Esophagus mucosa (tissue), 1 donor: Measurements from ENCODE around the gene KCNH6. TPM values are rescaled to one million over a fixed set of nuclear protein-coding genes. Genes with fewer than 3 reads are reported as not detected.

ENCODE experiments used
- ATAC-seq: fragments of 200-7000 bp; cut with Tn5 transposase; one replicate; pipeline ENCODE4 v1.9.1; 2020
- total RNA-seq: library from RNA; stranded (reverse); gene quantifications from one replicate; pipeline ENCODE4 v1.2.4, GENCODE V29; 2023
- donor health status: DM: yes; HTN: yes; CAD: no.

Gene KCNH6
- total RNA-seq, 1 donor from 2014 or later, result not detected

GRCh38 chr17:63488851-63489250 is 34.3 kb upstream of the KCNH6 start:
- peak; percentile 23 for ATAC-seq

DNA sequence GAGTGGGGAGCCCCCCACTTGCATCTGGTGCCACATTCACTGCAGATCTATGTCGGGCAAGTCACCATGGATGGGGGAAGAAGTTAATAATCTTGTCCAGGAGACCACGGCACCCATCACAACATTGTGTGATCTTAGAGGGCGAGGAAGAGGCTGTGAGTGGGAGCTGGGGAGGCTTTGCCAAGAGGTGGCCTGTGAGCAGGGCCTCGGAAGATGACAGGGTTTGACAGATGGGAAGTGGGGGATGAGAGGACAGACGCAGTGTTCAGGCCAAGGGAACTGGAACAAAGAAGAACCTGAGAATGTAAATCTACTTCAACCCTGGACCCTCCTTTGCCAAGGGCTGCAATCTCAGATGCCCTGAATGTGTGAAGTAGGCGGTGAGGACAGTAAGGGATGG is 33.9 kb upstream of the KCNH6 start:
- no peak for ATAC-seq

DNA sequence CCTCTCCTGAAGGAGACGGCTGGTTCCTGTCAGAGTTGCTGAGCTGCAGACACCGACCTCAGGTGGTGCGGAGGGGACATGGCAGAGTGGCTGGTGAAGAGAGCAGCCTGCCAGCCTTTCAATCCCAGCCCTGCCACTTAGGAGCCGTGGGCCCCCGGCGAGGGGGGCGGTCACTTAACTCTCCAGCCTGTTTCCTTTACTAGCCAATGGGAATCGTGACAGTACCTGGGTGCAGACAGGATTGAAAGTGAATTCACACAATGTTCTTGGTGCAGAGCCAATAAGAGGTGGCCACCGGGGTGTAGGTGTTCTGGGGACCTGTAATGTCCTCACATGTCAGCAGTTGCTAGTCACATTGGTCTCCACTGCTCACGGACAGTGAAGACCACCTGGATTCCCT is 32.8 kb upstream of the KCNH6 start:
- ATAC-seq, result no peak

GRCh38 chr17:63490858-63491400 is 32.2 kb upstream of the KCNH6 start:
- ATAC-seq, result no peak

- ATAC-seq, result no peak
Measured at GRCh38 chr17:63491413-63491812, 31.7 kb upstream of the KCNH6 start.

DNA sequence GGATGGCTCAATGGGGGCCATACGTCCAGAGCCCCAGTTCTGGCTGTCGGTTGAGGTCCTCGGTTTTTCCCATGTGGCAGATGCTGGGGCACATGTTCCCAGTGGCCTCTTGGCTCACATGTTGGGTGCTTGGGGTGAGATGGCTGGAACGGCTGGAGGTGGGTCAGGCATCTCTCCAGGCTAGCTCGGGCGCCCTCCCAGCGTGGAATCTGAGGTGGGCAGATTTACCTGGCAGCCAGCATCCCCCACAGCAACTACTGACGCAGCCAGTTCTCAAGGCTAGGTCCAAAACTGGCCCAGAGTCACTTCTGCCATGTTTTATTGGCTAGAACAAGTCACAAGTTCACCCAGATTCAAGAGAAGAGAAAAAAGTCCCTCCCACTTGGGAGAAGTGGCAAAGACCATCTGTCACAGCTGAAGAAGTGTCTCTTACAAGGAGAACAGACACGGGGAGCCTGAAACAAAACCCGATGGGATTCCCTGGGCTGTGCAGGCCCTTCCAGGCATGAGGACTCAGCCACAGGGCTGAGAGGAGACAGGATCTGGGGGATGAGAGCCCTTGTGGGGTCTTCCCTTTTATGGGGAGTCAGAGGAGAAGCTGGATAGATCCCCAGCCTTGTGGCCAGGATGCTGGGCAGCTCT is 31.1 kb upstream of the KCNH6 start:
- no peak for ATAC-seq

- no peak for ATAC-seq
Measured at GRCh38 chr17:63492940-63493339, 30.2 kb upstream of the KCNH6 start.

- ATAC-seq, result no peak
Measured at GRCh38 chr17:63493411-63493810, 29.7 kb upstream of the KCNH6 start.

GRCh38 chr17:63494300-63494928 is 28.7 kb upstream of the KCNH6 start:
- ATAC-seq, result no peak

DNA sequence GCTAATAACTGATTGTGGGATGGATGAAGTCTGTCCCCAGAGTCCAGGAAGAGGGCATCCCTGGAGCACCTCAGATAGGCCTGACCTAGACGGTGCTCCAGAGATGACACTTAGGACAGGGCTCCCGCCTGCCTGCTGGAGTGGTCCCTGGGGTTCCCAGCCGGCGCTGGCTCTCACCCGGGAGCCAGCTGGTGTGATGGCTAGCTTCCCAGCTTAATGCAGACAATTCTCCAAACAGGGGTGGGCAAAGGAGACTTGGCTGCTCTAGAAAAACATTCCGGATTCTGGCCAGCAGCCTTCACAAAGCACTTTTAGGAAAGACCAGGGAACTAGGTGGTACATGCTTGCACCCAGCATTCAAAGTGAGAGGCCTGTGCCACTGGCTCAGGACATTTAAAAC is 27.7 kb upstream of the KCNH6 start:
- ATAC-seq, result no peak

GRCh38 chr17:63496177-63496576 is 27.0 kb upstream of the KCNH6 start:
- ATAC-seq, result no peak

DNA sequence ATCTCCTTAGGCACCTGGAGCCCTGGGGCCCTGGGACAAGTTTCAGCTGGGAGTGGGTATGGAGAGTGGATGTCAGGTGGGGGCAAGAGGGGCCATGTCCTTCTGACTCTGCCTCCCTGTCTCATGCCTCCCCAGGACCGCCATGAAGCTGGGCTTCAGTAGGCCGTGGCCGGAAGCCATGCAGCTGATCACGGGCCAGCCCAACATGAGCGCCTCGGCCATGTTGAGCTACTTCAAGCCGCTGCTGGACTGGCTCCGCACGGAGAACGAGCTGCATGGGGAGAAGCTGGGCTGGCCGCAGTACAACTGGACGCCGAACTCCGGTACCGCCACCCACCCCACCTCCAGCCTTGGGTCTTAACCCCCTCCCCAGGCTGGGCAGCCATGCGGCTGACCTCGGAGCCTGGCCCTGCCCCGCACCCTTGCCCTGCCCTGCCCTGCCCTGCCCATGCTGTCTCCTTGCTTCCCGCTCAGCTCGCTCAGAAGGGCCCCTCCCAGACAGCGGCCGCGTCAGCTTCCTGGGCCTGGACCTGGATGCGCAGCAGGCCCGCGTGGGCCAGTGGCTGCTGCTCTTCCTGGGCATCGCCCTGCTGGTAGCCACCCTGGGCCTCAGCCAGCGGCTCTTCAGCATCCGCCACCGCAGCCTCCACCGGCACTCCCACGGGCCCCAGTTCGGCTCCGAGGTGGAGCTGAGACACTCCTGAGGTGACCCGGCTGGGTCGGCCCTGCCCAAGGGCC is 26.3 kb upstream of the KCNH6 start:
- ATAC-seq, result no peak

DNA sequence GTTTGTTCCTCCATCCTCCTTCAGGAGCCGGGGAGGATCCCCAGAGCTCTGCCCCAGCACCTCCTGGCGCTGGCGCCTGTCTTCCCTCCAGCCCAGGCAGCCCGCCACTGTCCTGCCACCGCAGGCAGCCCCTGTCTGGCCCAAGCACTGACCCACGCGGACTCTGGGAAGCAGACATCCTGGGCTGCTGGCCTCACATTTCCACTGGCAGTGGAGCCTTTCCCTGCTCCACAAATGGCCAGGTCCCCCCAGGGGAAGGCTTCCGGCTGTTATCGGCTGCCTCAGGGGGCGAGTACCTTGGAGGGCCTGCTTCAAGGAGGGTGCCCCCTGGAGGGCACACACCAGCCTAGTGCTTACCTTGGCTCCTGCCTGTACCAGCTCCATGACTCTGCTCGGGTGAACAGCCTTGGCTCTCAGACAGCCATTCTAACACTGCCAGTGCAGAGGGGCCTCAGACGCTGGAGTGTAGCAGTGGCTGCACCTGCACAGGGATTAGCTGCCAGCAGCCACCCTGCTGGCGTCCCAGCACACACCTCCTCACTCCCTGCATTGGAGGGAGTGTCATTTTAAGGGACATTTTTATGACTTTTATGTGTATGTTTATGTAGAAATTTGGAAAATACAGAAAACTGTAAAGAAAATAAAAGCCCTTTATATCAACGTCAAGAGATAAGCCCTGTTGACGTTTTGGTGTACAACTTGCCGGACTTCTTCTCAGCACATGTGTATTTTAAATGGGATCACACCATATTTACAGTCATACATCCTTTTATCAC is 25.3 kb upstream of the KCNH6 start:
- ATAC-seq, result no peak

DNA sequence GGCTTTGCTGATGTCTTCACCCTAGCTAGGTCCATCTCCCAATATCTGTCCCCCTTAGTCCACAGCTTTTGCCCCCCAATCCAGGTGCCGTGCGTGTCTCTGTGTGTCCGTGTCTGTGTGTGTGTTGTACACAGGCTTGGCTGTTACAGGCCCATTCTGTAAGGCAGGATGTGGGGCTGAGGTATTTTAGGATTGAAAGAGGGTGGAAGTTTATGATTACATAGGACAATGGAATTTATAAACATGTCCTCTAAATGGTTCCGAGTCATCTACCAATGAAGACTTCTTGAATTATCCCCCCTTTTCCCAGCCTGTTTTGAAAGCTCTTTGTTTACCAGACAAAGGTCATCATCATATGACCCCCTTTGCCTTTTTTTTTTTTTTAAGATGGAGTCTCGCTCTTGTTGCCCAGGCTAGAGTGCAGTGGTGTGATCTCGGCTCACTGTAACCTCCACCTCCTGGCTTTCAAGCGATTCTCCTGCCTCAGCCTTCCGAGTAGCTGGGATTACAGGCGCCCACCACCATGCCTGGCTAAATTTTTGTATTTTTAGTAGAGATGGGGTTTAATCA is 24.4 kb upstream of the KCNH6 start:
- no peak for ATAC-seq

- ATAC-seq, result no peak
Measured at GRCh38 chr17:63500543-63501390, 22.4 kb upstream of the KCNH6 start.

DNA sequence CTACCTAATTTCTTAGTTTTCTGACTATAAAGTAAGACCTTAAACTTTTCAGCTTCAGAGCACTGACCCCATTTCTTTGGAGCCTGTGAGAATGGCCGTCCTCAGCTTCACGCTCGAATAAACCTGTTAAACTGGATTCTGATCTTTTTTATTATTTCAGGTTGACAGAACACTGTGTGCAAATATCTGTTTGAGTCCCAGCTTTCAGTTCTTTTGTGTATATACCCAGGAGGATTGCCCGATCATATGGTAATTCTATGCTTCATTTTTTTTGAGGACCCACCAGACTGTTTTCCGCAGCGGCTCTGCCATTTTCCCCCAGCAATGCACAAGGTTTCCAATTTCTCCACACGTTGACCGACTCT is 19.8 kb upstream of the KCNH6 start:
- no peak for ATAC-seq

DNA sequence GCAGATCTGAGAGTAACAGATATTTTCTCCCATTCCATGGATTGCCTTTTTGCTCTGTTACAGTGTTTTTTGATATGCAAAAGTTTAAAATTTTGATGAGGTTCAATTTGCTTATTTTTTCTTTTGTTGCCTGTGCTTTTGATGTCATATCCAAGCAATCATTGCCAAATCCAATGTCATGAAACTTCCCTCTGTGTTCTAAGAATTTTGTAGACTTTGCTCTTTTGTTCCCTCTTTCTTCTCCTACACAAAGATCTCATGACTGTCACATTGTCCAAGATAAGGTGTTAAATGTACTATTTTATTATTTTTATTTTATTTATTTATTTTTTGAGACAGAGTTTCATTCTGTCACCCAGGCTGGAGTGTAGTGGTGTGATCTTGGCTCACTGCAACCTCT is 18.9 kb upstream of the KCNH6 start:
- ATAC-seq, result no peak

DNA sequence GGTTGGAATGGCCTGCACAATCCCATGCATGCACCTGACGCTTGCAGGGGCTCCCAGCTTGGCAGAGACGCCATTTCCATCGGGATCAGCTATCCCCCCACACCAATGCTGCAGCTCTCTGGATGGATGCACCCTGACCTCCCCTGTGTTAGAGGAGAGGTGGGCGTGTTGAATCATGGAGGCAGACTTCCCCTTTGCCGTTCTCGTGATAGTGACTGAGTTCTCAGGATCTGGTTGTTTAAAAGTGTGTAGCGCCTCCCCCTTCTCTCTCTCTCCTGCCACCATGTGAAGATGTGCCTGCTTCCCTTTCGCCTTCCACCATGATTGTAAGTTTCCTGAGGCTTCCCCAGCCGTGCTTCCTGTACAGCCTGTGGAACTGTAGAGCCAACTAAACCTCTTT is 17.8 kb upstream of the KCNH6 start:
- ATAC-seq, result no peak

GRCh38 chr17:63506627-63507026 is 16.5 kb upstream of the KCNH6 start:
- ATAC-seq, result no peak

- no peak for ATAC-seq
Measured at GRCh38 chr17:63511331-63511730, 11.8 kb upstream of the KCNH6 start.

DNA sequence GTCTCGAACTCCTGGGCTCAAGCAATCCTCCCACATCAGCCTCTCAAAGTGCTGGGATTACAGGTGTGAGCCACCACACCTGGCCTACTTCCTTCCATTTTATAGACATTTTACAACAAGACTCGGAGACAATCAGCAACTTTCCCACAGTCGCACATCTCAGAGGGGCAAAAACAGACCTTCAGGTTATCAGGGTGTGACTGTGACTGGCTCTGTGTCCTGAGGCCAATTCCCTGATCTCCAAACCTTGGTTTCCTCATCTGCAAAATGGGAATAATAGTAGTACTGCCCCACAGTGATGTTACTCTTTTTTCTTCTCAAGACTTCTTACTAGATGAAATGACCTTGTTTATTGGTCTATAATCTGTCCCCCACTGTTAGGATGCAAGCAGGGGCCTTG is 10.8 kb upstream of the KCNH6 start:
- no peak for ATAC-seq
